HG02610 (cell line): Measurements from ENCODE around the gene KATNB1.
"Not testable (repeated sequence)": the region's sequence is repeated elsewhere in the genome, so short reads cannot be mapped to it uniquely, and the experiment has no call there.

ENCODE experiments used
- ATAC-seq: cut with Tn5 transposase; IDR thresholded peaks from one replicate; pipeline ENCODE4 v1.9.1; 2021; ENCODE audit warnings: mild to moderate bottlenecking, moderate library complexity; ENCODE audit not compliant: unreplicated experiment

The KATNB1 gene

GRCh38 chr16:57724531-57724930 lies 11.0 kb upstream of the KATNB1 start:
- ATAC-seq = no peak

GRCh38 chr16:57725151-57725550 lies 10.4 kb upstream of the KATNB1 start:
- ATAC-seq = no peak

GRCh38 chr16:57725554-57725953 lies 10.0 kb upstream of the KATNB1 start:
- ATAC-seq = no peak

- ATAC-seq = no peak
Measured at GRCh38 chr16:57725976-57726375, 9.6 kb upstream of the KATNB1 start.

GRCh38 chr16:57726433-57726947 lies 9.1 kb upstream of the KATNB1 start:
- ATAC-seq = no peak

- no peak for ATAC-seq
Measured at GRCh38 chr16:57727610-57728009, 8.0 kb upstream of the KATNB1 start.

GRCh38 chr16:57728336-57729181 lies 7.0 kb upstream of the KATNB1 start:
- ATAC-seq = no peak

- ATAC-seq = no peak
Measured at GRCh38 chr16:57729182-57729484, 6.4 kb upstream of the KATNB1 start.

GRCh38 chr16:57729852-57730251 lies 5.7 kb upstream of the KATNB1 start:
- ATAC-seq = not testable (repeated sequence)

- no peak for ATAC-seq
Measured at GRCh38 chr16:57730771-57731730, 4.5 kb upstream of the KATNB1 start.

GRCh38 chr16:57732037-57732436 lies 3.5 kb upstream of the KATNB1 start:
- ATAC-seq = no peak

- ATAC-seq = no peak
Measured at GRCh38 chr16:57732714-57733113, 2.9 kb upstream of the KATNB1 start.

GRCh38 chr16:57734308-57734924 lies 1.2 kb upstream of the KATNB1 start:
- ATAC-seq = no peak

GRCh38 chr16:57734925-57735754 lies 430 bp upstream of the KATNB1 start:
- peak; percentile 93 for ATAC-seq

GRCh38 chr16:57736419-57737351 lies 1.1 kb downstream of the KATNB1 start:
- no peak for ATAC-seq

- no peak for ATAC-seq
Measured at GRCh38 chr16:57738844-57739243, 3.3 kb downstream of the KATNB1 start.

GRCh38 chr16:57739756-57740422 lies 4.3 kb downstream of the KATNB1 start:
- no peak for ATAC-seq

GRCh38 chr16:57740423-57741071 lies 5.0 kb downstream of the KATNB1 start:
- ATAC-seq = no peak
